SJCRH30 (cell line): ENCODE data around the gene LAMA3. TPM values are rescaled to one million over a fixed set of nuclear protein-coding genes. Genes with fewer than 3 reads are reported as not detected.

Source experiments
- DNase-seq, 2 experiments: peaks; one replicate each; pipeline ENCODE4 v3.0.0-alpha.2; 2015 to 2020
- H3K27ac ChIP-seq: fragments of 250-450 bp; sonication (Bioruptor Pico); 2 replicates; pipeline ENCODE4 v1.5.1; 2020; ENCODE audit warnings: mild to moderate bottlenecking, moderate library complexity
- H3K27me3 ChIP-seq: fragments of 250-450 bp; sonication (Bioruptor Pico); 2 replicates; pipeline ENCODE4 v1.5.1; 2020; ENCODE audit warnings: mild to moderate bottlenecking, moderate library complexity
- H3K36me3 ChIP-seq: fragments of 250-450 bp; sonication (Bioruptor Pico); 2 replicates; pipeline ENCODE4 v1.5.1; 2020; ENCODE audit warnings: mild to moderate bottlenecking, moderate library complexity
- H3K4me1 ChIP-seq: fragments of 250-450 bp; sonication (Bioruptor Pico); 2 replicates; pipeline ENCODE4 v1.5.1; 2020; ENCODE audit warnings: mild to moderate bottlenecking, moderate library complexity
- H3K4me3 ChIP-seq: fragments of 250-450 bp; sonication (Bioruptor Pico); 2 replicates; pipeline ENCODE4 v1.5.1; 2020; ENCODE audit warnings: mild to moderate bottlenecking, moderate library complexity
- H3K9me3 ChIP-seq: fragments of 250-450 bp; sonication (Bioruptor Pico); replicated peaks from 2 replicates; pipeline ENCODE4 v1.5.1; 2020; ENCODE audit warnings: mild to moderate bottlenecking, moderate library complexity
- total RNA-seq: library from RNA; depleted of rRNA; stranded (reverse); fragments of >200 nt; shearing (Covaris generic); gene quantifications from 2 replicates; pipeline ENCODE4 v1.2.3, GENCODE V29; 2014

Gene LAMA3
- total RNA-seq, 1 experiment from 2014 or later = 0.04 TPM

DNA sequence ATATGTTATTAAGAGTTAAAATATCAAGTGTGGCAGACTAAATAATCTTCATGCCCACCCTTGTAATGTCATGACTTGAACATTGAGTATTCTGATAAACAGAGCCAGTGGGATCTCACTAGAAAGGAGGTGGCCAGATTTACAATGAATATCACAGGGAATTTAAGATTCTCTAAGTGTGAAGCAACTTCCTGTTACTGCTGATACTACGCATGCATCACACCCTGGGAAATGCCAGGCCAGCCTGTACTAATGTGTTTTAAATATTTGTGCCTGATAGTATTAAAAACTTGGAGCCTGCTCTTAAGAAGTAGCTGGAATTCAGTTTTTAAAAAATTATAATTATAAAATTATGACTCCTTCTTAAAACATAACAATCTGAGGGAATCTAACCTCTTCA, 148.3 kb downstream of the LAMA3 start:
- Histone ChIP-seq H3K27me3 (no peaks in the 10 kb centered on the region), H3K27ac (no peak overlapping the region), H3K36me3 (no peaks in the 10 kb centered on the region), H3K4me1 (no peaks in the 10 kb centered on the region; the same call in 1 of the 2 replicates), H3K4me3 (no peak overlapping the region), H3K9me3 (no peaks in the 10 kb centered on the region)
- no peak for DNase-seq

DNA sequence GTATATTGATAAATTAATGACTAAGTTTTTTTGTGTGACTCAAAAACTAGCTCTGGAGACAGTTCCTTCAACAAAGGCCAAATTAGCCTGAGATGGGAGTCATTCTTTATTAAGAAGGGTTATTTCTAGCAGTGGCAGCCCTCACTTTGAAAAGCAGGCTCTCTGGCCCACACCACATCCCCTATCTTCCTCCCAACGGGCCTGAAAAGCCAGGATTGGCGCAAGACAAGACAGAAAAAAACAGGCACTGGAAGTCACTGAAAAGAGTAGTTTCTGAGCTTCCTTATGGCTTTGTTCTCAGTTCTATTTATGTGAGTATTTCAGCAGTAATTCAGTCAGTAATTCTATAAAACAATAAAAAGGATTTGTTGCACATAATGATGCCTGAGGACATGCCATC, 149.0 kb downstream of the LAMA3 start:
- Histone ChIP-seq H3K27me3 (no peaks in the 10 kb centered on the region), H3K4me1 (no peaks in the 10 kb centered on the region; the same call in 1 of the 2 replicates), H3K9me3 (no peaks in the 10 kb centered on the region), H3K4me3 (no peak overlapping the region), H3K27ac (no peak overlapping the region), H3K36me3 (no peaks in the 10 kb centered on the region)
- no peak for DNase-seq

DNA sequence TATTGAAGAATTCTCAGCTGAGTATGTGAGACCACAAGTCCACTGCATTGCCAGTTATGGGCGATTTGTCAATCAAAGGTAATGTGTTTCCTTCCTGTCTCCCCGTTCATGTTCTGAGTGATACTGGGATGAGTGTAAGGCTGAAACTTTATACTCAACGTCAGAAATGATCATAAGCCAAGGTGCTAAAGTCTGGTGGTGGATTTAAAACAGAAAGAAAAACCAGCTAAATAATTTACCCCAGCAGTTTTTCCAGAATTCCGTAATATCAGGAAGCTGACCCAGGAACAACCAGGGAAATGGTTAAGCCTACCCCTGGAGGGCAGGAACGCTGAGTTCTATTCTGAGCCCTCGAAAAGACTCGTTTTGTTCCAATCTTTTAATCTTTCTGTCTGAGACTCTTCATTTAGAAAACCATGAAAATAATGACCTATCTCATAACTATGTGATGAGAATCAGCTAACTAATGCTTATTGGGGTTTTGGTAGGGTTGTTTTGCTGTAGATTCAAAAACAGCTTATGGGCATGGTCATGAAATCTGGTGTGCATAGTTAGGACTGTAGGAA, 149.6 kb downstream of the LAMA3 start:
- H3K27me3 ChIP-seq = no peaks in the 10 kb centered on the region
- H3K4me3 ChIP-seq = no peak overlapping the region
- no peaks in the 10 kb centered on the region for H3K36me3 ChIP-seq
- H3K27ac ChIP-seq = peak overlapping the region; percentile 22; the same call in 1 of the 2 replicates
- H3K4me1 ChIP-seq = no peaks in the 10 kb centered on the region; the same call in 1 of the 2 replicates
- no peak for DNase-seq
- no peaks in the 10 kb centered on the region for H3K9me3 ChIP-seq

DNA sequence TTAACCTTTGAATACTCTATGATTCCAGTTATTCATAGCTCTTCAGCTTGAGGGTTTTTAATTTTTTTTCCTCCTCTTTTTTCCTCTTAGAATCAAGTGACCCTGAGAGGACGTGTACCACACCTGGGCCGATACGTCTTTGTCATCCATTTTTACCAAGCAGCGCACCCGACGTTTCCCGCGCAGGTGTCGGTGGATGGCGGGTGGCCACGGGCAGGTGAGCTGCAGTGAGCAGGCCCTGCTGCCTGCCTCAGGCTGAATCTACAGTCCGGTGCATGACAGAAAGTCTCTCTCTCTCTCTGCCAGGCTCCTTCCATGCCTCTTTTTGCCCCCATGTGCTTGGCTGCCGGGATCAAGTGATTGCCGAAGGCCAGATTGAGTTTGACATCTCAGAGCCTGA, 153.1 kb downstream of the LAMA3 start:
- H3K4me1 ChIP-seq = peaks cover 13% of the 10 kb centered on the region
- no peak overlapping the region for H3K27ac ChIP-seq
- H3K36me3 ChIP-seq = no peaks in the 10 kb centered on the region
- H3K4me3 ChIP-seq = no peak overlapping the region
- DNase-seq = no peak
- H3K27me3 ChIP-seq = no peaks in the 10 kb centered on the region
- no peaks in the 10 kb centered on the region for H3K9me3 ChIP-seq

DNA sequence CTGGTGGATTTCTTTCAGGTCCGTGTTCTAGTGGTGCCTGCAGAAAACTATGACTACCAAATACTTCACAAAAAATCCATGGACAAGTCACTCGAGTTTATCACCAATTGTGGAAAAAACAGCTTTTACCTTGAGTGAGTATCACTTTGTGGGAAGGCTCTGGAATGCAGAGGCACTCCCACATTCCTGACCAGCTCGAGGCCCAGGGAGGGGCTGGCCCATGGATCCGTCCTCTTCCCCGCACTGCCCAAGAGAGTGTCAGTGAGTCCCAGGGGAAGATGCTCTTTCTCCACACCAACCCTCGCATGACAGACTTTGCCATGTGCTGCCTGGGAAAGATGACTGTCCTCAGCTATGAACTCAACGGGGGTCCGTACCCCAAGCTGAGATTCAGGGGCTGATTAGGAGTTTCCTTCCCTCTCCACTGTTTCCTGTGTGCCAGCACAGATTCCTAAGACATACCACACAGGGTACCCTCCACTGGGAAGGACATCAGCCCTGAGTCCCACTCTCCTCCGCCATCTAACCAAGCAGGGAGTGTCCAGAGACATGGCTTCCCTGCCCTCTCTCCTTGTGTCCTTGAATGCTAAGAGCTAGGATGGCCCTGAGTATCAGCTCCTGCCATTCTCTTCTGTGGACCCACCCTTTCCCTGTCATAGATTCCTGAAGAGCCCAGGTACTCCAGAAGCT, 155.9 kb downstream of the LAMA3 start:
- peaks cover 13% of the 10 kb centered on the region for H3K4me1 ChIP-seq
- no peaks in the 10 kb centered on the region for H3K9me3 ChIP-seq
- peak in 1 of 2 experiments; percentile 42 for DNase-seq
- H3K4me3 ChIP-seq = no peak overlapping the region
- no peak overlapping the region for H3K27ac ChIP-seq
- H3K36me3 ChIP-seq = no peaks in the 10 kb centered on the region
- H3K27me3 ChIP-seq = no peaks in the 10 kb centered on the region

DNA sequence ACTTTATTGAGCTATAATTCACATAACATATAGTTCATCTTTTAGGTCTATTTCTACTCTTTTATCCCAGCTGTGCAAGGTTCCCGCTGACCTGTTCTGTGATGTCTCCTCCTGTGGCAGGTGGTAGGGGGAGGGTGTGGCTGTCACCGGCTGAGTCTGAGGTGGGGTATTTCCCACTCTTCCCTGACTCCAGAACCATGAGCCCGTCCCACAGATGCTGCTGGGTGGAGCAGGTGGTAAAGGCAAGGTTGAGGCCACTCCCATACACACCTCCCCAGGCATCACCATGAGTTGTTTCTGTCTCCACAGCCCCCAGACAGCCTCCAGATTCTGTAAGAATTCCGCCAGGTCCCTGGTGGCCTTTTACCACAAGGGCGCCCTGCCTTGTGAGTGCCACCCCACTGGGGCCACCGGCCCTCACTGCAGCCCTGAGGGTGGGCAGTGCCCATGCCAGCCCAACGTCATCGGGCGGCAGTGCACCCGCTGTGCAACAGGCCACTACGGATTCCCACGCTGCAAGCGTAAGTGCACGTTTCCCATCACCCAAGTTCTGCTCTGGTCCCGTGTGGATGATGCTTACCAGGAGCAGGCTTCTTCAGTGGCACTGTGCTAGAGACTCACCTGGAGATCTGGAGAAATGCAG, 156.9 kb downstream of the LAMA3 start:
- Histone ChIP-seq H3K27ac (no peak overlapping the region), H3K4me3 (no peak overlapping the region), H3K9me3 (no peaks in the 10 kb centered on the region), H3K4me1 (peaks cover 13% of the 10 kb centered on the region), H3K27me3 (no peaks in the 10 kb centered on the region), H3K36me3 (no peaks in the 10 kb centered on the region)
- no peak for DNase-seq

DNA sequence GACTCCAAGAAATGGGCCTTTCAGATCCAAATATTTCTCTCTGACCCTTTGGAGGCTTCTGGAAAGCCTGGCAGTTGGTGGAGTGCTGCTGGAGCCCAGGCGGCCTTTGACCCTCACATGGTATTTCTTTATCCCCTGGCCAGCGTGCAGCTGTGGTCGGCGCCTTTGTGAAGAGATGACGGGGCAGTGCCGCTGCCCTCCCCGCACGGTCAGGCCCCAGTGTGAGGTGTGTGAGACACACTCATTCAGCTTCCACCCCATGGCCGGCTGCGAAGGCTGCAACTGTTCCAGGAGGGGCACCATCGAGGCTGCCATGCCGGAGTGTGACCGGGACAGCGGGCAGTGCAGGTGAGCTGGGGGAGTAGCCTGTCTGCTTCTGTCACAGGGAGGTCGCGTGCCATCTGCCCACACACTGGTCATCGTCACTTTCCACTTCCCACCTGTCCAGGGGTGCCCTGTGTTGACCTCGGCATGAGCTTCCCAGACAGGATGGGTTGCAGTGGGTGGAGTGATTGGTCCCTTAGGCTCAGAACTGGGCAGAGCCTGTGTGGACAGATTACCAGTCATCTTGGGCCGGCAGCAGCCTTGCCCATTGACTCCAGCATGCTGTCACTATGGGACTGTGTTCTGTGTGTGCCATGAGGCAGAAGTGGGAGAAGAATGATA, 158.2 kb downstream of the LAMA3 start:
- Histone ChIP-seq H3K27ac (no peak overlapping the region), H3K9me3 (no peaks in the 10 kb centered on the region; the same call in 1 of the 2 replicates)

DNA sequence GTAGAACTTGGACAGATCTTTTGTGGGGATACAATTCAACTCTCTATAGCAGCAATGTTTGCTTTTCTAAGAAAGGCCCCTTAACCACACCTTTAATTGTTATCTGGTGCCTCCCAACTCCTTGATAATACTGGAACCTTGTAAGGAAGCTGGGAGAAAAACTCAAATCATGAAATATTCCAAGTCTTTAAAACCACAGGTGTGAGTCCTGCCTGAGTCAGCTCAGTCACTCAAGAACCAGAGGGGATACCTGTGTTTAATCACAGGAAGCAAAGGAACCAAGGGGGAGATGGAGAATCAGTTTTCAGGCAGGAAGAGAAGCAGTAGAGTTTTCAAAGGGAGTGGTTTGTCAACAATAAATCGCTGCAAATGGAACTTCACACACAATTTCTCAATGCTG, 159.9 kb downstream of the LAMA3 start:
- no peaks in the 10 kb centered on the region for H3K36me3 ChIP-seq
- no peak overlapping the region for H3K27ac ChIP-seq
- H3K9me3 ChIP-seq = no peaks in the 10 kb centered on the region; the same call in 1 of the 2 replicates
- peaks cover 17% of the 10 kb centered on the region for H3K4me1 ChIP-seq
- DNase-seq = no peak
- H3K4me3 ChIP-seq = no peak overlapping the region
- no peaks in the 10 kb centered on the region for H3K27me3 ChIP-seq

More for the DNA sequence above, 158.2 kb downstream of the LAMA3 start:
- Histone ChIP-seq H3K36me3 (no peaks in the 10 kb centered on the region), H3K4me1 (peaks cover 18% of the 10 kb centered on the region), H3K27me3 (no peaks in the 10 kb centered on the region), H3K4me3 (no peak overlapping the region)
- DNase-seq = no peak

DNA sequence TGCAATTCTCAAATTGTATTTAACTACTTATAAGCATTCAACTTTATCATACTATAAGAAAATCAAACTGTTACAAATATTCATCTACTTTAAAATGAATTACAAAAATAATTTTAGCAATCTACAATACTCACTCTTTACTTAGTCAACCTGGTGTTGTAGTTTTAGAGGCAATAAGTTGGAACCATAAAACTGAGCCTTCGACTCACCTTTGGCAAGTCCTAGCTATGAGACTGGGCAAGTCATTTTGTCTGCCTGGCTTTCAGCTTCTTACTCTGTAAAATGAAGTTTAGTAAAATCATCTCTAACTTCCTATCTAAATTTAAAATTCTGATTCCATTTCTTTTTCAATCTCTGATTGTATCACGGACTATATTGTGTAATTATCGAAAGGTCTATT, 161.0 kb downstream of the LAMA3 start:
- Histone ChIP-seq H3K36me3 (no peaks in the 10 kb centered on the region), H3K27ac (no peak overlapping the region), H3K9me3 (no peaks in the 10 kb centered on the region; the same call in 1 of the 2 replicates), H3K27me3 (no peaks in the 10 kb centered on the region), H3K4me3 (no peak overlapping the region), H3K4me1 (peaks cover 8% of the 10 kb centered on the region)
- DNase-seq = no peak

DNA sequence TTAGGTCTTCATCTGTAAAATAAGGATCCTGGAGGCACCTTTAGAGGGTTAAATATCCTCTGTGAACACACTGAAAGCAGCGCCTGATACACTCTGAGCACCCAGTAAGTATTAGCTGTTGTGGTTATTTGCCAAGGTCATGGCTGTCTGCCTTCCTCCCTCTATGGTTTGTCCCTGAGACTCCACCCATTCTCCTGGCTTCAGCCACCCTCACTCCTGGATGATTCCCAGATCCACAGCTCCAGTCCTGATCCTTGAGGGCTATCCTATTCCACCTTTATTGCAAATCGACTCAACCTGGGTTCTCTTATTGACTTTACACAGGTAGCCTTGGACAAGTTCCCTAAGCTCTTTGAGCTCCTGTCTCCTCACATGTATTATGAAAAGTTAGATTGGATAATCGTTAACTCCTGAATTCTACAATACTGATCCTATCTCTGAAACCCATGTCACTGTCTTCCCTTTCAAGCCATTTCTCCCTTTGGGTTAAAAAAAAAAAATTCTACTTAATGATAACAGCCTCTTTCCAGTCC, 162.3 kb downstream of the LAMA3 start:
- H3K4me3 ChIP-seq = no peak overlapping the region
- H3K27ac ChIP-seq = no peak overlapping the region
- no peaks in the 10 kb centered on the region for H3K27me3 ChIP-seq
- H3K4me1 ChIP-seq = peaks cover 7% of the 10 kb centered on the region
- no peaks in the 10 kb centered on the region; the same call in 1 of the 2 replicates for H3K9me3 ChIP-seq
- H3K36me3 ChIP-seq = no peaks in the 10 kb centered on the region
- DNase-seq = no peak

DNA sequence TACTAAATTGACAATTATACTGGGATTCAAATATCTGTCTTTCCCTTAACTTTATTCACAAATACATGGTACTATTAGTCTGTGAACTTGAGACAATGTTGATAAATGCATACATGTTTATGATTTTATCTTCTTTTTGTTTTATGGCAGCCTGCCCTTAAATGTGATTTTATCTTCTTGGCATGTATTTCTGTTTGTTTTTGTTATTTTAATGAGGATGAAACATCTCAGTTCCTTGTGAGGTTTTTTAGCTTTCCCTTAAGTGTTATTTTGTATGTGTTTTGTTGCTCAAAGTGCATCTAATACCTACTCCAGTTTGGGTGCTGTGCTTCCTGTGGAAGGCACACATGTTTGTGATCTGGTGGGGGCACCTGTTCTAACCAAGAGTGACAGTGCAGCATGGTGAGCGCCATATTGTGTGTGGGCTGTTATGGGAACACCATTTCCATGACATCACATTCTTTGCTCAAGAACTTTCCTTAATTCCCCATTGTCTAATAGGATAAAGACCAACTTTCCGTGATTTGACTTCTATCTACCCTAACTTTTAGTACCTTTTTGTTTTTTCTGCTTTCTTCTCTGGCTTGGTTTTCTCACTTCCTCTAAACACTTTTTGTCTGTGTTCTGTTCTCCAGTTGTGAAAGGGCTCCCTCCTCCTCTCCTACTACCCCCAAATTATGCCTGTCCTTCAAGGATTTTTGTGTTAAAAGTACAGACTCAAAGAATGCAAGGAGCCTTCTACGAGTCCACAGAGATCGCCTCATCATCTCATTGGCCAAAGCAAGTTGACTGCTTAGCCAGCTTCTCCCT, 163.2 kb downstream of the LAMA3 start:
- Histone ChIP-seq H3K4me3 (no peak overlapping the region), H3K9me3 (no peaks in the 10 kb centered on the region; the same call in 1 of the 2 replicates), H3K4me1 (peaks cover 16% of the 10 kb centered on the region), H3K36me3 (no peaks in the 10 kb centered on the region), H3K27ac (peak overlapping the region; percentile 3; the same call in 1 of the 2 replicates), H3K27me3 (no peaks in the 10 kb centered on the region)
- peak; percentile 20 to 38 for DNase-seq

DNA sequence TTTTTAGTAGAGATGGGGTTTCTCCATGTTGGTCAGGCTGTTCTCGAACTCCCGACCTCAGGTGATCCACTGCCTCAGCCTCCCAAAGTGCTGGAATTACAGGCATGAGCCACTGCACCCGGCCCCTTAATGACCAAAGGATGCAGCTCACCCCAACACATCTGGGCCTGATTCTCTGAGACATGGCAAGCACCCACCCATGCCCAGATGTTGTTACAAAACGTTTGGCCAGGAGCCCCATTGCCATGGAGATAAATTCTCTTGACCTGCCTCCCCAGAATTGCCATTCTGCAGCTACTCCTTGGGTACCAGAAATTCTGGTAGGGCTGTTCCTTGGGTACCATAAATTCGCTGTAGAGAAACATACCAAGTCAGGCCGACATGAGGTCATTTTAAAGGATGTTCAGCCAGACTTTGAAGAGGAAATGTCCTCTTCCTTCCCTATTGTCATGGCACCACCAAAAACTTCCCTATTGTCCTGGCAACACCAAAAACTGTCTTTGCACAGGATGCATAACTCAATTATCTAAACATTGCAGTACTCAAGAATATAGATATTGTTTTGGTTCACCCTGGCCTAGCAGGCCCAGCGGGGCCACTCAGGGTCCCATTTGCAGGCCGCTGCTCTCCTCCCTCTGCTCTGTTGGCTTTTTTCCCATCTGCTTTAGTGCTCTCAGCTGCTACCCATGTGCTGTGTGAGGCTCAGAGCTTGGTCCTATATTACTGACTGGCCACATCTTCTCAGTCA, 164.4 kb downstream of the LAMA3 start:
- Histone ChIP-seq H3K36me3 (no peaks in the 10 kb centered on the region), H3K9me3 (no peaks in the 10 kb centered on the region; the same call in 1 of the 2 replicates), H3K27ac (no peak overlapping the region), H3K4me1 (peaks cover 23% of the 10 kb centered on the region), H3K4me3 (no peak overlapping the region), H3K27me3 (no peaks in the 10 kb centered on the region)
- no peak for DNase-seq

DNA sequence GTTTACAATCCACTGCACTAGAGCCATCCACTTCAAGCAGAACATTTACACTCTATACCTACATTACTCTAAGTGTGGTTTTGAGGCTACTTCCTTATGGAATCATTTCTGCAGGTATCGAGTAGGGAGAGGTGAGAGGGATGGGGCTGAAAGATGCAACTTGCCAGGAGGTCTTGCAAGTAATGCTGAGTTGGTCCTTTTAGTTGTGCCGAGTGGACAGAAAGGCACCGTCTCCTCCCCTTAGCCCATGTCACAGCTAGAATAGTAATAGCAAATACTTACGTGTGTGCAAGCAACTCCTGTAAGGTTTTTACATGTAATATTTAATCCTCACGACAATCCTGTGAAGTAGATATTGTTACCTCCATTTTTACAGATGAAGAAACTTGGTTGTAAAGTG, 166.5 kb downstream of the LAMA3 start:
- Histone ChIP-seq H3K27me3 (no peaks in the 10 kb centered on the region), H3K36me3 (no peaks in the 10 kb centered on the region), H3K27ac (no peak overlapping the region), H3K4me3 (no peak overlapping the region), H3K9me3 (no peaks in the 10 kb centered on the region; the same call in 1 of the 2 replicates), H3K4me1 (peaks cover 23% of the 10 kb centered on the region)
- no peak for DNase-seq
